HG02571 (cell line): Measurements from ENCODE around the gene CEP152.
"Not testable (repeated sequence)": the region's sequence is repeated elsewhere in the genome, so short reads cannot be mapped to it uniquely, and the experiment has no call there.

Source experiments
- ATAC-seq: cut with Tn5 transposase; IDR thresholded peaks from one replicate; pipeline ENCODE4 v1.9.1; 2021; ENCODE audit warnings: mild to moderate bottlenecking, moderate library complexity; ENCODE audit not compliant: unreplicated experiment

Gene CEP152

GRCh38 chr15:48814286-48814685, 3.4 kb upstream of the CEP152 start:
- no peak for ATAC-seq

- no peak for ATAC-seq
Observed at GRCh38 chr15:48811325-48811958, 573 bp upstream of the CEP152 start.

- no peak for ATAC-seq
Observed at GRCh38 chr15:48806151-48806550, 4.7 kb downstream of the CEP152 start.

- no peak for ATAC-seq
Observed at GRCh38 chr15:48805591-48805990, 5.3 kb downstream of the CEP152 start.

- ATAC-seq: no peak
Observed at GRCh38 chr15:48803877-48804276, 7.0 kb downstream of the CEP152 start.

- no peak for ATAC-seq
Observed at GRCh38 chr15:48802867-48803266, 8.0 kb downstream of the CEP152 start.

- no peak for ATAC-seq
Observed at GRCh38 chr15:48802257-48802656, 8.6 kb downstream of the CEP152 start.

GRCh38 chr15:48800811-48801455, 9.9 kb downstream of the CEP152 start:
- ATAC-seq: no peak

GRCh38 chr15:48800245-48800644, 10.6 kb downstream of the CEP152 start:
- ATAC-seq: no peak

- ATAC-seq: no peak
Observed at GRCh38 chr15:48798319-48798718, 12.6 kb downstream of the CEP152 start.

GRCh38 chr15:48796930-48797329, 13.9 kb downstream of the CEP152 start:
- ATAC-seq: no peak

GRCh38 chr15:48796521-48796920, 14.3 kb downstream of the CEP152 start:
- no peak for ATAC-seq

- no peak for ATAC-seq
Observed at GRCh38 chr15:48795901-48796300, 15.0 kb downstream of the CEP152 start.

- ATAC-seq: peak; percentile 95
Observed at GRCh38 chr15:48794697-48795134, 16.2 kb downstream of the CEP152 start.

GRCh38 chr15:48792408-48792807, 18.5 kb downstream of the CEP152 start:
- ATAC-seq: no peak

GRCh38 chr15:48790466-48791115, 20.3 kb downstream of the CEP152 start:
- ATAC-seq: not testable (repeated sequence)

GRCh38 chr15:48785712-48786111, 25.2 kb downstream of the CEP152 start:
- no peak for ATAC-seq

- ATAC-seq: no peak
Observed at GRCh38 chr15:48785195-48785594, 25.7 kb downstream of the CEP152 start.

- no peak for ATAC-seq
Observed at GRCh38 chr15:48784756-48785155, 26.1 kb downstream of the CEP152 start.

GRCh38 chr15:48782911-48783310, 28.0 kb downstream of the CEP152 start:
- ATAC-seq: no peak

- no peak for ATAC-seq
Observed at GRCh38 chr15:48781481-48782081, 29.3 kb downstream of the CEP152 start.

- ATAC-seq: no peak
Observed at GRCh38 chr15:48781017-48781416, 29.9 kb downstream of the CEP152 start.
